ENCODE results near the gene PLPP7.

The PLPP7 gene

GRCh38 chr9:131310833-131311554 is 21.5 kb downstream of the PLPP7 start:
- Histone ChIP-seq H3K27ac (ENCODE audit: insufficient read depth, low read length, poor library complexity, severe bottlenecking) (no peak overlapping the region), H3K4me3 (ENCODE audit: insufficient read depth, low read depth, low read length, poor library complexity, severe bottlenecking) (peak overlapping the region; percentile 31), H3K4me1 (ENCODE audit: control insufficient read depth, insufficient read depth, low read length, poor library complexity, severe bottlenecking) (peaks cover 11% of the 10 kb centered on the region), H3K9me3 (ENCODE audit: control insufficient read depth, low read length) (no peaks in the 10 kb centered on the region), H3K27me3 (replicated peaks; ENCODE audit: control insufficient read depth, insufficient read depth, low read length, poor library complexity, severe bottlenecking) (no peaks in the 10 kb centered on the region), H3K36me3 (ENCODE audit: control insufficient read depth, insufficient read depth, low read length) (no peaks in the 10 kb centered on the region)
- peak; percentile 43 to 54 (median 47) for DNase-seq

DNA sequence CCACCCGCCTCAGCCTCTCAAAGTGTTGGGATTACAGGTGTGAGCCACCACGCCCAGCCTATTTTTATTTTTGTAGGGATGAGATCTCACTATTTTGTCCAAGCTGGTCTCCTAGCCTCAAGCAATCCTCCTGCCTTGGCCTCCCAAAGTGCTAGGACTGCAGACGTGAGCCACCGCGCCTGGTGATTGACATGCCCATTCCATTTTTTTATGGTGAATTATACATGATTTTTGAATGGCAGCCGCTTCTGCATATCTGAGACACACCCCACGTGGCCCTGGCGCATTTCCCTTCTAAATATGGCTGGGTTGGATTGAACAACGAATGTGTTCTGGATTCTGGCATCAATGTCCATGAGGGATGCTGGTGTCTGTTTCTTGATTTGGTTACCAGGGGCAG is 22.7 kb downstream of the PLPP7 start:
- H3K4me3 ChIP-seq (ENCODE audit: insufficient read depth, low read depth, low read length, poor library complexity, severe bottlenecking), result no peak overlapping the region
- H3K9me3 ChIP-seq (ENCODE audit: control insufficient read depth, low read length), result no peaks in the 10 kb centered on the region
- H3K27ac ChIP-seq (ENCODE audit: insufficient read depth, low read length, poor library complexity, severe bottlenecking), result no peak overlapping the region
- H3K27me3 ChIP-seq (replicated peaks; ENCODE audit: control insufficient read depth, insufficient read depth, low read length, poor library complexity, severe bottlenecking), result no peaks in the 10 kb centered on the region
- H3K36me3 ChIP-seq (ENCODE audit: control insufficient read depth, insufficient read depth, low read length), result no peaks in the 10 kb centered on the region
- peaks cover 11% of the 10 kb centered on the region for H3K4me1 ChIP-seq (ENCODE audit: control insufficient read depth, insufficient read depth, low read length, poor library complexity, severe bottlenecking)
- DNase-seq, result no peak

DNA sequence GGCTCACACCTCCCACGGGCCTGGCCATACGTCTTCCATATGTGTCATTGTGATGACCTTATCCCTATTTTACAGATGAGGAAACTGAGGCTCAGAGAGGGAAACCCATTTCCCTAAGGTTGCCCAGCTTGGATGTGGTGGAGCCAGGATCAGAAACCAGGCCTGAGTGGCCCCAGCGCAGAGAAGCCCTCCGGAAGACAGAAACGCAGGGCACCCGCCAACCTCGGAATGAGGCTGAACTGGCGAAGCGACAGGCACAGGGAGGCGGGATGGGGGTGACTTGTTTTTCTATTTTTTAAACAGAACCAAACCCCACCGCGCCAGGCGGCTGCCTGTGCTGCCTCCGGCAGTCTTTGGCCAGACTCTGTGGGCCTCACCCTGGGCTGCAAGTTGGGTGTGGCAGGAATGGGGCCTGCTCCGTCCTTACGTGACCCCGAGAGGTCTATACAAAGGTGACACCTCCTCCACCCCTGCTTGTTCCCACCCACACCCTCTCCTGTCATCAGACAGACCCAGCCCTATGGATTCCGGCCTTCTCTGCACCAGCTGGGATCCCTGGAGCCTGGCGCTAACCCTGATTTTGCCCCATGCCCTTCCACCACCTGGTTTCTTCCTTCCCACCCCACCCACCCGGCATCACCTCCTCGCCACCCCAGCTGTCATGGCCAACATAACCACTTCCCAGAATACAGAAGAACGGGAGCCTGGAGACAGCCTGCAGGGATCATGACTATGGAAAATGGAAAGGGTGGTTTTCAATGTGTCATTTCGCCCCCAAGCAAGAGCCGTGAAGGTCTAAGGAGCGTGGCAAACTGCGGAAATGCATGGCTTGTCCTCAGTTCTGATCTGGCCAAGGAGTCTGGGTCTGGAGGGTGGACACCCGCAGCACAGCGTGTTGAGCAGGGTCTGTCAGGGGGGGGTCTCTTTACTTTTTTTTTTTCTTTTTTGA is 23.6 kb downstream of the PLPP7 start:
- no peak overlapping the region for H3K27ac ChIP-seq (ENCODE audit: insufficient read depth, low read length, poor library complexity, severe bottlenecking)
- H3K4me1 ChIP-seq (ENCODE audit: control insufficient read depth, insufficient read depth, low read length, poor library complexity, severe bottlenecking), result peaks cover 11% of the 10 kb centered on the region
- no peaks in the 10 kb centered on the region for H3K27me3 ChIP-seq (replicated peaks; ENCODE audit: control insufficient read depth, insufficient read depth, low read length, poor library complexity, severe bottlenecking)
- H3K36me3 ChIP-seq (ENCODE audit: control insufficient read depth, insufficient read depth, low read length), result no peaks in the 10 kb centered on the region
- H3K4me3 ChIP-seq (ENCODE audit: insufficient read depth, low read depth, low read length, poor library complexity, severe bottlenecking), result no peak overlapping the region
- no peaks in the 10 kb centered on the region for H3K9me3 ChIP-seq (ENCODE audit: control insufficient read depth, low read length)
- DNase-seq, result no peak

DNA sequence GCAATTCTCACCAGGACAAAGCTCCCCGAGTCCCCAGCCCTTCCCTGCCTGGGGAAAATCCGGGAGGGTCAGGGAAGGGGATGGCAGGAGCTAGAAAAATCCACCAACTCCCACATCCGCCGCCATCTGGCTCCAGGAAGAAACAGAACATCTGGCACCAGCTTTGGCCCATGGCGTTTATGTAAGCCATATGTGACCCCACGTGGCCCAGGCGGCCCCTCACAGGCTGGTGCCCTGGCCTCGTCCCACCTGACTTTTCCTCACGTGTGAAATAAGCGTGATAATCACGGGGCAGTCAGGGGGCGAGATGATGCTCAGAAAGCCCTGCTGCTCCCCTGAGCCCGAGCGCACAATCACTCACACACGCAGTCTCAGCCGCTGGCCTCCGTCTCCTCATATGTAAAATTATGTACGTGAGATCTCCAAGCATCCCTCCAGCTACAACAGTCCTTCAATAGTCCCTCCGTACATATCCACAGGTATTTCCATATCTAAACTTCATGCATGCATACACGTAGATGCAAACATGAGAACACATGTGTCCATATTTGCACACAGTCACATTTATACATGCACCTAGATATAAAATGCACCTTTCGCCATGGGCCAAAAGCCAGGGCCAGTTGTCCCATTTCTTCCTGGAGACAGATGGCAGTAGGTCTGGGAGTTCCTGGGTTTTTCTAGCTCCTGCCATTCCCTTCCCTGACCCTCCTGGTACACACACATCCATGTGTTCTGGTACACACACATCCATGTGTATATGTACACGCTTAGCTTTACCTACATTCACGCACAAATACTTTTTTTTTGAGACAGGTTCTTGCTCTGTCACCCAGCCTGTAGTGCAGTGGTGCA is 28.9 kb downstream of the PLPP7 start:
- Histone ChIP-seq H3K4me1 (ENCODE audit: control insufficient read depth, insufficient read depth, low read length, poor library complexity, severe bottlenecking) (no peaks in the 10 kb centered on the region), H3K36me3 (ENCODE audit: control insufficient read depth, insufficient read depth, low read length) (no peaks in the 10 kb centered on the region), H3K4me3 (ENCODE audit: insufficient read depth, low read depth, low read length, poor library complexity, severe bottlenecking) (no peak overlapping the region), H3K9me3 (ENCODE audit: control insufficient read depth, low read length) (no peaks in the 10 kb centered on the region), H3K27ac (ENCODE audit: insufficient read depth, low read length, poor library complexity, severe bottlenecking) (no peak overlapping the region), H3K27me3 (replicated peaks; ENCODE audit: control insufficient read depth, insufficient read depth, low read length, poor library complexity, severe bottlenecking) (no peaks in the 10 kb centered on the region)
- DNase-seq, result no peak

DNA sequence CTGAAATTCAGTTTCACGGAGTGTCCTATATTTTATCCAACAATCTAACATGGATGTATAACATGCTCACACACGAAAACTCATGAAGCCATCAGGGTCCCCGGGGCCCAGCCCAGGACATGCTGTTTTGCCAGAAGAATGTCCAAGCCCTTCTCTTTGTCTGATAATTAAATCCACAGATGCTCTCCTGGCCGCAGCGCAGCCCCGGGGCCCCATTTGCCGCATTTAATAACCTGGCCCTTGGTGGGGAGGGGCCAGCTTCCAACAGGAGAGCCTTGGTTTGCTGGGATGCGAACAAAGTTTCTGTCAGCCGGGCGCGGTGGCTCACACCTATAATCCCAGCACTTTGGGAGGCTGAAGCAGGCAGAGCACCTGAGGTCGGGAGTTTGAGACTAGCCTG is 30.0 kb downstream of the PLPP7 start:
- Histone ChIP-seq H3K4me3 (ENCODE audit: insufficient read depth, low read depth, low read length, poor library complexity, severe bottlenecking) (no peak overlapping the region), H3K36me3 (ENCODE audit: control insufficient read depth, insufficient read depth, low read length) (no peaks in the 10 kb centered on the region), H3K27me3 (replicated peaks; ENCODE audit: control insufficient read depth, insufficient read depth, low read length, poor library complexity, severe bottlenecking) (no peaks in the 10 kb centered on the region), H3K4me1 (ENCODE audit: control insufficient read depth, insufficient read depth, low read length, poor library complexity, severe bottlenecking) (no peaks in the 10 kb centered on the region), H3K9me3 (ENCODE audit: control insufficient read depth, low read length) (no peaks in the 10 kb centered on the region), H3K27ac (ENCODE audit: insufficient read depth, low read length, poor library complexity, severe bottlenecking) (no peak overlapping the region)
- no peak for DNase-seq

DNA sequence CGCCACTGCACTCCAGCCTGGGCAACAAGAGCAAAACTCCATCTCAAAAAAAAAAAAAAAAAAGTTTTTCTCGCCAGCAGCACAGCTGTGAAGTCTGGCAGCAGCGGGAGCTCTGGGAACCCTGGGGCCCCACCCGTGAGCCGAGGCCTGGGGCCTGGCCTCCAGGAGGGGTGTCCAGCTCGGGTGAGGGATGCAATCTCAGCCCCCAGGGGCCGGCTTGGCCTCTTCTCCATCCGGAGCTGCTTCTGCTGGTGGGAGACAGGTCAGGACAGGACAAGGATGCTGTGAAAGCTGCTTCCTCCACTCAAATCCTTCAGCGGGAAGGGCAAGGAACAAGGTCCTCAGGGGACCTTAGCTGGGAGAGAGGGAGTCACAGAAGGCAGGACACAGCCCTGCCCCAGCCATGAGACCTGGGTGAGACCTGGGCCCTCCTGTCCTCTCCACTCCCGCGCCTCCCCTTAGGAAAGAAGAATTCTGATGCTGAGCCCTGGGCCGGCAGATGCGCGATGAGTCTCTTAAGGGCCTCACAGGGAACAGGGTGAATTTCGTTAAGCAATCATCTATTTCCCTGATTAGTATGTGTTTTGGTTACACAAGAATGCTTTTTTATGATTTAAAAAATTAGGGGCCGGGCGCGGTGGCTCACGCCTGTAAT is 30.6 kb downstream of the PLPP7 start:
- no peaks in the 10 kb centered on the region for H3K4me1 ChIP-seq (ENCODE audit: control insufficient read depth, insufficient read depth, low read length, poor library complexity, severe bottlenecking)
- H3K27ac ChIP-seq (ENCODE audit: insufficient read depth, low read length, poor library complexity, severe bottlenecking), result no peak overlapping the region
- H3K27me3 ChIP-seq (replicated peaks; ENCODE audit: control insufficient read depth, insufficient read depth, low read length, poor library complexity, severe bottlenecking), result no peaks in the 10 kb centered on the region

GRCh38 chr9:131323629-131324028 is 34.1 kb downstream of the PLPP7 start:
- DNase-seq, result no peak
- Histone ChIP-seq H3K27ac (ENCODE audit: insufficient read depth, low read length, poor library complexity, severe bottlenecking) (no peak overlapping the region), H3K27me3 (replicated peaks; ENCODE audit: control insufficient read depth, insufficient read depth, low read length, poor library complexity, severe bottlenecking) (no peaks in the 10 kb centered on the region), H3K36me3 (ENCODE audit: control insufficient read depth, insufficient read depth, low read length) (no peaks in the 10 kb centered on the region), H3K9me3 (ENCODE audit: control insufficient read depth, low read length) (no peaks in the 10 kb centered on the region), H3K4me1 (ENCODE audit: control insufficient read depth, insufficient read depth, low read length, poor library complexity, severe bottlenecking) (no peaks in the 10 kb centered on the region), H3K4me3 (ENCODE audit: insufficient read depth, low read depth, low read length, poor library complexity, severe bottlenecking) (no peak overlapping the region)

More for the DNA sequence above, 30.6 kb downstream of the PLPP7 start:
- no peaks in the 10 kb centered on the region for H3K36me3 ChIP-seq (ENCODE audit: control insufficient read depth, insufficient read depth, low read length)
- DNase-seq, result no peak
- no peak overlapping the region for H3K4me3 ChIP-seq (ENCODE audit: insufficient read depth, low read depth, low read length, poor library complexity, severe bottlenecking)
- H3K9me3 ChIP-seq (ENCODE audit: control insufficient read depth, low read length), result no peaks in the 10 kb centered on the region

- H3K27ac ChIP-seq (ENCODE audit: insufficient read depth, low read length, poor library complexity, severe bottlenecking), result no peak overlapping the region
- H3K4me3 ChIP-seq (ENCODE audit: insufficient read depth, low read depth, low read length, poor library complexity, severe bottlenecking), result no peak overlapping the region
- no peaks in the 10 kb centered on the region for H3K4me1 ChIP-seq (ENCODE audit: control insufficient read depth, insufficient read depth, low read length, poor library complexity, severe bottlenecking)
- DNase-seq, result no peak
- H3K36me3 ChIP-seq (ENCODE audit: control insufficient read depth, insufficient read depth, low read length), result no peaks in the 10 kb centered on the region
- no peaks in the 10 kb centered on the region for H3K27me3 ChIP-seq (replicated peaks; ENCODE audit: control insufficient read depth, insufficient read depth, low read length, poor library complexity, severe bottlenecking)
- no peaks in the 10 kb centered on the region for H3K9me3 ChIP-seq (ENCODE audit: control insufficient read depth, low read length)
Measured at GRCh38 chr9:131324736-131325679, 35.5 kb downstream of the PLPP7 start.

DNA sequence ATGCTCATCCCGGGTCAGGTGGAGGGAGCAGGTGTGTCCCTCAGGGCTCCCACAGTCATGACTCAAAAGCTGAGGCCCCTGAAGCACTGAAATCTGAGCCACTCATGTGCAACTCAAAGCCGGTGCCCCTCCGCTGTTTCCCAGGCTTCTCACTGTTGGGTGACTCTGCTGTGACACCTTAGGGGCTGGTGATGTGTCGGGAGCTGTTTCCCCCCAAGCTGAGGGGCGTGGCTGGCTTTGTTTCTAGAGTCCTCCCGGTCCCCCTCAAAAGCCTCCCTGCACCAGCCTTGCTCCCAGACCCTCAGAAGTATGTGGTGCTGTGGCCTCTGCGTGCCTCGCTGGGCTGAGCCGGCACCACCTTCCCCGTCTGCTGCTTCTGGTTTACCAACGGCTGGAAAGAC is 39.7 kb downstream of the PLPP7 start:
- Histone ChIP-seq H3K27me3 (replicated peaks; ENCODE audit: control insufficient read depth, insufficient read depth, low read length, poor library complexity, severe bottlenecking) (no peaks in the 10 kb centered on the region), H3K4me1 (ENCODE audit: control insufficient read depth, insufficient read depth, low read length, poor library complexity, severe bottlenecking) (no peaks in the 10 kb centered on the region), H3K4me3 (ENCODE audit: insufficient read depth, low read depth, low read length, poor library complexity, severe bottlenecking) (no peak overlapping the region), H3K9me3 (ENCODE audit: control insufficient read depth, low read length) (no peaks in the 10 kb centered on the region), H3K27ac (ENCODE audit: insufficient read depth, low read length, poor library complexity, severe bottlenecking) (no peak overlapping the region), H3K36me3 (ENCODE audit: control insufficient read depth, insufficient read depth, low read length) (no peaks in the 10 kb centered on the region)
- no peak for DNase-seq

All from effector memory CD4-positive, alpha-beta T cell (primary cell).